GM21367 (cell line): Measurements from ENCODE around the gene CDH22.

Experiments used
- ATAC-seq: cut with Tn5 transposase; IDR thresholded peaks from one replicate; pipeline ENCODE4 v1.9.1; 2021; ENCODE audit not compliant: unreplicated experiment

CDH22 gene

GRCh38 chr20:46176739-46177378 lies 131.4 kb downstream of the CDH22 start:
- no peak for ATAC-seq

DNA sequence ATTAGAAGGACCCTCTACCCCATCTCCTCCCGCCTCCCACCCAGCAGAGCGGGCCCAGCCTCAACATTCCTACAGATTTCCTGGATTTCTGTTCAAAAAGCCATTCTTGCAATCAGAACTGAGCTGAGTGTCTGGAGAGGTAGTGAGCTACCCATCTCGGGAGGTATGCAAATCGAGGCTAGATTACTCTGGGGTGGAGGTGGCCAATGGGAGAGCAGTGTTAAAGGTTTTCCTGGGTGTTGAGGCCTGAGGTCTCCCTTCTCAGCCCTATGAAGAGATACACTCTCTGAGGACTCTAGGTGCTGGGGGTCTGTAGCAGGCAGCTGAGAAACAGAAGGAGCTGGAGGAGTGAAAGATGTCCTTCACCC lies 133.2 kb downstream of the CDH22 start:
- ATAC-seq, result no peak

- ATAC-seq, result no peak
Observed at GRCh38 chr20:46174469-46175126, 133.7 kb downstream of the CDH22 start.

DNA sequence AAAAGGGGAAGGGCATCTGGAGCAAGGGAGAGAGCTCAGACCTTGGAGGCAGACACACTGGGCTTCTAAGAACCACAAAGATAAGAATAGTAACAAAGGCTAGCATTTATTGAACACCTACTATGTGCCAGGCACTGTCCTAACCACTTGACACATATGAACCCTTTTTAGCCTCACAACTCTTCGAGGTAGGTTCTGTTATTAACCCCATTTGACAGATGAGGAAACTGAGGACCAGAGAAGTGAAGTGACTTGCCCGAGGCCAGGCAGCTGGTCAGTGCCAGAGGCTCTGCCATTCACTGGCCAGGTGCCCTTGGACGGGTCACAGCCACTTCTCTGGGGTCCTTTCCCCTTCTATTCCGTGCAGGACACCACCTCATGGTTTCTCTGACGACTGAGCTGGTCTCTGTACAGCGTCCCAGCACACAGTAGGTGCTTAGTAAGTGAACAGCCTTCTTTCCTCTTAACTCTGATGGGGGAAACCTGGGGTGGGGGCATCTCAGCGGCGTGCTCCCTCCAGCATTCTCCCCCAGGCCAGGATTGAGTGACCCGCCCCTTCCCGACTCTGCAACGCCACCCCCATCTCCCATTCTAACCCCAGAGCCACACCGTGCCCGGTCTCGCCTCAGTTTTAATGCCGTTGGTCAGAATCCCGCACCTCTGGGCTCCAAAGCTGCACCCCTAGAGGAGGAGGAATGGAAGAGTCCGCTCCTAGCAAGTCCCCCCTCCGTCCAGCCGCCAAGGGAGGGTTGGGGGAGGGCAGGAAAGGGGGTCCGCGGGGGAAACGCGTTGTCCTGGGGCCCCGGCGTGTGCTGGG lies 134.4 kb downstream of the CDH22 start:
- ATAC-seq, result no peak

- no peak for ATAC-seq
Observed at GRCh38 chr20:46172961-46173536, 135.2 kb downstream of the CDH22 start.

DNA sequence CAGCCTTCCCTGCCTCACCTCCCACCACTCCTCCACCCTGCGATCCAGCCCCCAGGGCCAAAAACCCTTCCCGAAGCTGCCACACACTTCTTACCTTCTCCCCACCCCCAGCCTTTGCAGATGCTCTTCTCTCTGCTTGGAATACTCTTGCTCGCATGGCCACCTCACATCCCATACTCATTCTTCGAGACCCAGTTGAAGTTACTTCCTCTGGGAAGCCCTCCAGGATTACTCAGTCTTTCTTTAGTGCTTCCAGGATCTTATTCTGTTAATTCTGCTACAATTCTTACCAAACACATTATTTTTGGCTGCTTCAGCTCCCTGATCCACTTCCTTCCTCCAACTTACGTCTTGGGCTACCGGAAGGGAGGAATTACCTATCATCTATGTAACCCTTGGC lies 135.8 kb downstream of the CDH22 start:
- ATAC-seq, result no peak

GRCh38 chr20:46171909-46172308 lies 136.4 kb downstream of the CDH22 start:
- ATAC-seq, result no peak

GRCh38 chr20:46171476-46171875 lies 136.8 kb downstream of the CDH22 start:
- no peak for ATAC-seq

- no peak for ATAC-seq
Observed at GRCh38 chr20:46169245-46170171, 138.8 kb downstream of the CDH22 start.

GRCh38 chr20:46168438-46168837 lies 139.9 kb downstream of the CDH22 start:
- ATAC-seq, result no peak

GRCh38 chr20:46167080-46167479 lies 141.2 kb downstream of the CDH22 start:
- no peak for ATAC-seq

DNA sequence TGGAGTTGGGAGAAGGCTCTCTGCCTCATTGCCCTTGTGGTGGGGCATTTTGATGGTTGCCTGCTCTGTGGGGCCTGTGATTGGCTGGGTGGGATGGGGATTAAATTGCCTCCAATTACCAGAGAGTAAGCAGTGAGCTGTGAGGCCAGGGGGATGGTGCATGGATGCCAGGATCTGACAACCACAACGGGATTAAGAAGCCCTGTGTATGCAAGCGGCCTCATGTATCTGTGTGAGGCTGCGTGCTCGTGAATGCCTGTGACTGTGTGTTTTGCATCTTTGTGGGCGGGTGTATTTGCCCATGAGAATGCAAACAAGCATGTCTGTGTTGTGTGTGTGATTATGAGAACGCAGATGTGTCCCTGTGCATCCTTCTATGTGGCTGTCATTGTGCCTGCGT lies 144.0 kb downstream of the CDH22 start:
- no peak for ATAC-seq

DNA sequence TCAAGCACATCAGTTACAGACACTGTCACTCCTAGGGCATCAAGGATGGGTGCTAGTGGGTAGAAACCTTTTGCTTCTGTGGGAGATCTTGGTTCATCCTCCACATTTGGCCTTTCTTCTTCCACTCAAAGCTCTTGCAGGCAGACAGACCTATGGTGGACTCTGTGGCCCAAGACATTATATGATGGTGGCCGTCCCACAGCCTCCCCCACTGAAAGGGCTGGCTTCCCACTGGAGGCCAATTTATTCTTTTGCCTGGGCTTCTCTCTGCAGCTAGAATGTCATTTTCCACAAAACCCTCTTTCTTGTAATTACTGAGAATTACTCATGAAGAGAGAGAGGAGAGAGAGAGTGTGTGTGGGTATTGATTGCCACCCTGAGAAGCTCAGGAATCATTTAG lies 146.4 kb downstream of the CDH22 start:
- no peak for ATAC-seq

DNA sequence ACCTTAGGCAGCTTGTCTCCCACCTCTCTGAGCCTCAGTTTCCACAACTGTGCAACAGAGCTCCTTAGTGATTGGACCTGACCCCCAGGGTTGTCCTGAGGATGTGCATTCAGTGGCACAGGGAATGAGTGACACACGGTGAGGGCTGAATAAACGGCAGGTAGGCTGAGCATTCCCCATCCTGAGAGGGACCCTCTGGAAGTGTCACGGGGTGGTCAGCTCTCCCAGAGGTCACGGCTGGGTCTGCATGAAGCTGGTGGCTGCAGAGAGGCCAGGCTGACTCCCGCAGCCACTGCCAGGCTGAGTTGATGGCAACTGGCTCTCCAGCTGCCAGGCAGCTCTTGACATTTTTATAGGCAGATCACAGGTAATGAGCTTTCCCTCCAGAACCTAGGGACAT lies 147.6 kb downstream of the CDH22 start:
- ATAC-seq, result no peak

DNA sequence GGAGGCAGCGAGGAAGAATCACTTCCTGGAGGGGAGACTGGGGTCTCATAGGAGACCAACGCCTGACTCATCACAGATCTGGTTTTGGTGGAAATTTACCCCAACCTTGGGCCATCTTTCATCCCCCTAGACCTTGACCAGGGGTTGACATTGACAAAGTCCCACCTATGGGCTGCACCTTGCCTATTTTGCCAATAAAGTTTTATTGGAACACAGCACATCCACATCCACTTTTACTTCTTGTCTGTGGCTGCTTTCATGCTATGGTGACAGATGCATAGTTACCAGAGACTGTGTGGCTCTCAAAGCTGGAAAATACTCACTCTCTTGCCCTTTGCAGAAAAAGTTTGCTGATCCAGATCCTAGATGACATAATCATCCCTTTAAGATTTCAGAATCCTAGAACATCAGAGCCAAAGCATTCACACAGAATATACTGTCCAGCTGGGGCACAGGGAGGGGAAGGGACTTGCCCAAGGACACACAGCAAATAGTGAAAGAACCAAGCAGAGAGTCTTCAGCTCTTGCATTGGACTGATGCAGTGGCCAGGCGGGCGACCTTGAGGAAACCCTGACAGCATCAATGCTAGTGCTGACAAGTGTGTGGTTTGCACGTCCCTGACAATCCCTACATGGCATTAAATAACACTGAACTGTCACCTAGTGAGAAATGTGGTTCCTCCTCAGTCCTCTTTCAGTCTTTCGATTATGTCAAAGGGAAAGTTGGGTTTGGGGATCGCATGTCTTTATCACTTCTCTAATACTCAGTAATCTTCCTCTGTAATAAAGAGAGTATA lies 149.0 kb downstream of the CDH22 start:
- no peak for ATAC-seq

DNA sequence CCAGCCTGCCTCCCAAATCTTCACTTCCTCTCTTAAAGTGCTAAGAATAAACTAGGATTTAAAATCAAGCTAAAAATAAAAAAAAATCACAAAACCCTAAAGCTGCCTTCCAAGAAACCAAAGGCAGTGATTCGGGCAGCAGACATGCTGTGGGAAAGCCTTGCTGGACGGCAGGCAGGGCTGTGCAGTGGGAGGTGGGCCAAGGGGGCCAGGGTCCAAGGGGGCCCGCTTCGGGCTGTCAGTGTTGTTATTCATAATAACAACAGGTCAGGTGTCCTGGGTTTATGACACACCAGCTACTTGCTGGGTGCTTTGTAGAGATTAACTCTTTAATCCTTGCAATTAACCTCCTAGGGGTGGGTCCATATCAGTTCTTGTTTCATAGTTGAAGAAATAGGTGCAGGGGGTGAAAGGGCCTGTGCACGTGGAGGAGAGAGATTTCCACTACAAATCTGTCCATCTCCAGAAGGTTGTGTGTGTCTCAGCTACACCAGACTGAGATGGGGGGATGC lies 149.8 kb downstream of the CDH22 start:
- no peak for ATAC-seq

DNA sequence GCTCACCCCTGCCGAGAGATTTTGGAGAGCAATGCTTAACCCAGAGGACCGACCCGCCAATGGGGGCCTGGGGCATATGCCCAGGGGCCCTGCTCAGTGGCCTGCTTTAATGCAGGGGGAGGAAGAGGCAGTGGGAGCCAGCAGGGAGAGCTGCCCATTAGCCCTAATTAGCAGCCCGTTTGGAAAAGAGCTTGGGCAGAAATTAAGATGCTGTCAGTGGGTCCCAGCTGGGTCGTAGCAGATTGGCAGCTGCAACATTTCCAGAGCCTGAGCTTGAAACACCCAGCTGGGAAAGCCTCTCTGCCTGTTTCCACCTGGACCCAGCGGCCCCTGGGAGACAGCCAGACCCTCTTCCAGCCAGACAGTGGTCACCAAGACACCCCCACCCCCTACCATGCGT lies 150.7 kb downstream of the CDH22 start:
- no peak for ATAC-seq

GRCh38 chr20:46157076-46157592 lies 151.2 kb downstream of the CDH22 start:
- no peak for ATAC-seq

DNA sequence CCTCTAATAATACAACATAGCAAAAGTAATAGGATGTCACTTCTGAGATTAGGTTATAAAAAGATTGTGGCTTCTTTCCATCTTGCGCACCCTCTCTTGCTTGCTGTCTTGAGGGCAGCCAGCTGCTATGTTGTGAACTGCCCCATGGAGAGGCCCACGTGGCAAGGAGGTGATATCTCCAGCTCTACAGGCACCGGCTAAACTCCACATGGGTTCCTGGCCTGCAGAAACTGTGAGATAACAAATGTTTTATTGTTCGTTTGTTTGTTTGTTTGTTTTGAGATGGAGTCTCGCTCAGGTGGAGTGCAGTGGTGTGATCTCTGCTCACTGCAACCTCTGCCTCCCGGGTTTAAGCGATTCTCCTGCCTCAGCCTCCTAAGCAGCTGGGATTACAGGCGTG lies 152.2 kb downstream of the CDH22 start:
- ATAC-seq, result no peak

DNA sequence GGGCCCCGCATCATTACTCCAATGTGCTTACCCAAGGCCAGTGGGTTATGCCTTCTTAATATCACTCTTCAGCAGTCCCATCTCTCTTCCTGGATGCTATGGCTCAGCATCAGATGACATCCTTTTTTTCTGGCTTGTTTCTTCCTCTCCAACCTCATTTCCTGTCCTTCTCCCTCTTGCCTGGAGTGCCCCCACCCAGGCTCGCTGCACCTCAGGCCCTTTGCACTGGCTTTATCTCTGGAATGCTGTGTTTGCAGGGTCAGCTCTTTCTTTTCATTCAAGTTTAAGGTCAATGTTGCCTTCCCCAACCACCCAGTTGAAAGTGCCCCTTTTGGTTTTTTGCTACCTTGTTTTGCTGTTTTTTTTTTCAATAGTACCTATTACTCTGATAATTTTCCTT lies 153.5 kb downstream of the CDH22 start:
- ATAC-seq, result no peak
